DOHH2 (cell line): ENCODE measurements around the gene MTR.

Experiments
- H3F3A ChIP-seq: fragments of 200-600 bp; sonication (generic), shearing (Covaris generic); 2 replicates; pipeline ENCODE4 v1.6.0; 2016; ENCODE audit warnings: antibody characterized with exemption, mild to moderate bottlenecking; ENCODE audit not compliant: control insufficient read depth, insufficient read depth
- H3K27ac ChIP-seq: fragments of 200-600 bp; sonication (generic); 2 replicates; pipeline ENCODE4 v1.5.1; 2014; ENCODE audit warnings: low read depth, mild to moderate bottlenecking, low read length, moderate library complexity
- H3K27me3 ChIP-seq: fragments of 200-600 bp; sonication (generic); 2 replicates; pipeline ENCODE4 v1.6.1; 2014; ENCODE audit warnings: mild to moderate bottlenecking, low read length, mixed read lengths; ENCODE audit not compliant: control insufficient read depth
- H3K36me3 ChIP-seq: fragments of 200-600 bp; sonication (generic); 2 replicates; pipeline ENCODE4 v1.6.1; 2014; ENCODE audit warnings: mild to moderate bottlenecking, low read length, moderate library complexity, mixed read lengths; ENCODE audit not compliant: control insufficient read depth
- H3K4me1 ChIP-seq: fragments of 200-600 bp; sonication (generic); 2 replicates; pipeline ENCODE4 v1.6.1; 2014; ENCODE audit warnings: mild to moderate bottlenecking, low read length, mixed read lengths; ENCODE audit not compliant: control insufficient read depth
- H3K4me2 ChIP-seq: fragments of 200-600 bp; sonication (generic); 2 replicates; pipeline ENCODE4 v1.6.0; 2014; ENCODE audit warnings: mild to moderate bottlenecking, low read length, moderate library complexity
- H3K4me3 ChIP-seq: fragments of 200-600 bp; sonication (generic); 2 replicates; pipeline ENCODE4 v1.5.1; 2014; ENCODE audit warnings: mild to moderate bottlenecking, low read length, mixed read lengths
- H3K79me2 ChIP-seq: fragments of 200-600 bp; sonication (generic); 2 replicates; pipeline ENCODE4 v1.6.1; 2014; ENCODE audit warnings: mild to moderate bottlenecking, low read length, mixed read lengths; ENCODE audit not compliant: control insufficient read depth
- H3K9me2 ChIP-seq: fragments of 200-600 bp; sonication (generic); replicated peaks from 2 replicates; pipeline ENCODE4 v1.6.1; 2014; ENCODE audit warnings: mild to moderate bottlenecking, low read length, mixed read lengths; ENCODE audit not compliant: control insufficient read depth
- H3K9me3 ChIP-seq: fragments of 200-600 bp; sonication (generic); 2 replicates; pipeline ENCODE4 v1.6.1; 2014; ENCODE audit warnings: antibody characterized with exemption, low read length, mixed read lengths; ENCODE audit not compliant: control insufficient read depth, insufficient read depth
- H4K20me1 ChIP-seq: fragments of 200-600 bp; sonication (generic); 2 replicates; pipeline ENCODE4 v1.6.0; 2014; ENCODE audit warnings: low read depth, mild to moderate bottlenecking, antibody characterized with exemption, low read length, moderate library complexity; ENCODE audit not compliant: control insufficient read depth, insufficient read depth
- CTCF ChIP-seq: fragments of 200-600 bp; sonication (generic); IDR thresholded peaks from one replicate; pipeline ENCODE4 v1.5.1; 2014; ENCODE audit warnings: antibody characterized with exemption, mild to moderate bottlenecking, low read depth, low read length; ENCODE audit not compliant: poor library complexity, severe bottlenecking
- EZH2phosphoT487 ChIP-seq: fragments of 200-600 bp; sonication (generic); IDR thresholded peaks from 2 replicates; pipeline ENCODE4 v1.6.1; 2017; ENCODE audit warnings: borderline replicate concordance, mild to moderate bottlenecking, antibody characterized with exemption, low read length, moderate library complexity, mixed read lengths

The MTR gene

GRCh38 chr1:236950365-236950764 lies 155.3 kb downstream of the MTR start:
- Histone ChIP-seq H3K4me2 (no peak overlapping the region), H3K9me3 (no peaks in the 10 kb centered on the region), H3K27me3 (no peaks in the 10 kb centered on the region), H3K36me3 (no peaks in the 10 kb centered on the region), H3K9me2 (no peaks in the 10 kb centered on the region), H3K4me3 (no peak overlapping the region), H3F3A (no peaks in the 10 kb centered on the region), H3K27ac (no peak overlapping the region), H3K79me2 (no peaks in the 10 kb centered on the region), H4K20me1 (no peaks in the 10 kb centered on the region), H3K4me1 (no peaks in the 10 kb centered on the region)
- no peak for TF ChIP-seq EZH2phosphoT487
- no peak for TF ChIP-seq CTCF

DNA sequence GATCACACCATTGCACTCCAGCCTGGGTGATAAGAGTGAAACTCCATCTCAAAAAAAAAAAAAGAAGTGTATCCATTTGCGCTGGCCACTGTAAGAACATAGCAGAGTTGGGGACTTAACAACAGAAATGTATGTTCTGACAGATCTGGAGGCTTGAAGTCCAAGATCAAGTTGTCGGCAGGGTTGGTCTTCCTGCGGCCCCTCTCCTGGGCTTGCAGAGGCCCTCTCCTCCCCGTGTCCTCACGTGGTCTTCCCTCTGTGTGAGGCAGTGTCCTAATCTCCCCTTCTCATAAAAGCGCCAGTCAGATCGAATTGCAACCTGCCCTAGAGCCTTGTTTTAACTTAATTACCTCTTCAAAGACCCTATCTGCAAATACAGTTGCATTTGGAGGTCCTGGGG lies 156.6 kb downstream of the MTR start:
- TF ChIP-seq EZH2phosphoT487, result no peak
- no peak for TF ChIP-seq CTCF
- H3K4me2 ChIP-seq, result no peak overlapping the region
- no peak overlapping the region for H3K27ac ChIP-seq
- H3K4me1 ChIP-seq, result no peaks in the 10 kb centered on the region
- no peaks in the 10 kb centered on the region for H3K79me2 ChIP-seq
- no peaks in the 10 kb centered on the region for H4K20me1 ChIP-seq
- no peak overlapping the region for H3K4me3 ChIP-seq
- H3F3A ChIP-seq, result no peaks in the 10 kb centered on the region
- no peaks in the 10 kb centered on the region for H3K27me3 ChIP-seq
- no peaks in the 10 kb centered on the region for H3K9me2 ChIP-seq
- H3K36me3 ChIP-seq, result no peaks in the 10 kb centered on the region
- H3K9me3 ChIP-seq, result no peaks in the 10 kb centered on the region

DNA sequence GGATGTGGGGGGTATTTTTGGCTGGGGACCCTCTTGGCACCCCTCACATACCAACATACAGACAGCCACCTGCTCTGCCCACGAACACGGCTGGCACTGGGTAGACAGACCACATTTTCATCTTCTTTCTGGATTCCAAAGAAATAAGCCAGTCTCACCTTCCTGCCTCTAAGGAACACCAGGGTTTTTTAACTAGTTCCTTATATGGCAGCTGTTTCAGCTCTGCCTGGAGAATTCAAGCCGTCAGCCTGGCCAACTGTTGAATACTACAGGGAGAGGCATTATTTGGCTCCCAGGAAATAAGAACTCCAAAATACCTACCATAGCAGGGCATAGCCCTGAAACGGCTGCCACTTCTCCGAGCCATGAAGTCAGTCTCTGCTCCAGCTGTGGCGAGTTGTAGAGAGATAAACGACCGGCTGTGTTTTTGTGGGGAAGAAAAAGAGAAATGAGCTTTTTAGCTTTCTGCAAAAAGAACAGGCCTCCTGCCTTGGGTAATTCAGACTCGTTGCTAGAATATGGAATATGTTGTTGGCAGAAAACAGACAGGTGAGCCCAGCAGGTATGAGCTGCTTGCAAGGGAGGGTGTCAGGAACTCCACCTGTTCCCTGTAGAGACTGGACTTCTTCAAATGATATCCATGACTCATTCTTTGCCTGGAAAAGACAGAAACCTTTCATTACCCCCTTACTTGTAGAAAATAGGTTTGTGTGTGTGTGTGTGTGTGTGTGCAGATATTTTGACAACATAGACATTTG lies 157.3 kb downstream of the MTR start:
- Histone ChIP-seq H3K79me2 (no peaks in the 10 kb centered on the region), H3K27me3 (no peaks in the 10 kb centered on the region), H3K9me3 (no peaks in the 10 kb centered on the region), H3F3A (no peaks in the 10 kb centered on the region), H3K27ac (no peak overlapping the region), H3K9me2 (no peaks in the 10 kb centered on the region), H4K20me1 (no peaks in the 10 kb centered on the region), H3K4me1 (no peaks in the 10 kb centered on the region), H3K4me2 (no peak overlapping the region), H3K36me3 (no peaks in the 10 kb centered on the region), H3K4me3 (no peak overlapping the region)
- no peak for TF ChIP-seq CTCF
- TF ChIP-seq EZH2phosphoT487, result no peak
